ENCODE data around the gene RPN2.

GRCh38 chr20:37185686-37186085 is 6.6 kb downstream of the RPN2 start:
- no peak for TF ChIP-seq EZH2 (IDR thresholded peaks at IDR 0.05)
- TF ChIP-seq POLR2AphosphoS5 (IDR thresholded peaks at IDR 0.05; ENCODE audit: borderline replicate concordance, low read depth, low read length) = no peak

Measured in SK-N-MC (cell line).